Putamen (tissue), 1 donor: ENCODE data around the gene TSPAN4.

Experiments
- DNase-seq: peaks from one replicate; pipeline ENCODE4 v3.0.0-alpha.2; 2016; ENCODE audit warnings: low spot score

TSPAN4 gene

GRCh38 chr11:804599-804964, 38.1 kb upstream of the TSPAN4 start:
- no peak for DNase-seq

DNA sequence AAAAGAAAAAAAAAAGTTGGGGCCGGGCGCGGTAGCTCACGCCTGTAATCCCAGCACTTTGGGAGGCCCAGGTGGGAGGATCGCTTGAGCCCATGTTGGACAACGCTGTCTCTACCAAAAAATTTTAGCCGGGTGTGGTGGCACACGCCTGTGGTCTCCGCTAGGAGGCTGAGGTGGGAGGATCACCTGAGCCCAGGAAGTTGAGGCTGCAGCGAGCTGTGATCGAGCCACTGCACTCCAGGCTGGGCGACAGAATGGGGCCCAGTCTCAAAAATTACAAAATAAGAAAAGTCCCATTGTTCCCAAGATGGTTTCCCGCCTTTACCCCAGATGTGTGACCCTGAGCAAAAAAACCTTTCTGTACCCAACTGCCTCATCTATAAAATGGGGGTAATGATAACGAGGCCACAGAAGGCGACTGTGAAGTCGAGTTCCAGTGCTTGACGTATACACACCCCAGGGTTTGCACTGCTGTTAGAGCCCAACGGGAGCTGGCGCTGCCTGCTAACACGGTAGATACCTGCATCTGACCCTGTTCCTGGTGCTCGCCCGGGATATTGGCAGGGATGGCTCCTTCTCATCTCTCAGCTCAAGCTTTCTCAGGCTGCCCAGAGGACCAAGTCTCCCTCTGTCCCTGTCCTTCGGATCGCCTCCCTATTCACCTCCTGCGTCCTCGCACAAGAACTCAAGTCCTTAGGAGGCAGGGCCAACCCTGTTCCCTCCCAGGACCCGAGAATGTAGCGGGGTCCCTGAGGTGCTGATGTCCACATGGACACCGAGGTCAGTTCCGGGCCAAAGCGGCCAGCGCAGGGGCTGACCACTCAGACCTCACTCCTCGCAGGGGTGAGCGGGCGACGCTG, 34.0 kb upstream of the TSPAN4 start:
- no peak for DNase-seq

DNA sequence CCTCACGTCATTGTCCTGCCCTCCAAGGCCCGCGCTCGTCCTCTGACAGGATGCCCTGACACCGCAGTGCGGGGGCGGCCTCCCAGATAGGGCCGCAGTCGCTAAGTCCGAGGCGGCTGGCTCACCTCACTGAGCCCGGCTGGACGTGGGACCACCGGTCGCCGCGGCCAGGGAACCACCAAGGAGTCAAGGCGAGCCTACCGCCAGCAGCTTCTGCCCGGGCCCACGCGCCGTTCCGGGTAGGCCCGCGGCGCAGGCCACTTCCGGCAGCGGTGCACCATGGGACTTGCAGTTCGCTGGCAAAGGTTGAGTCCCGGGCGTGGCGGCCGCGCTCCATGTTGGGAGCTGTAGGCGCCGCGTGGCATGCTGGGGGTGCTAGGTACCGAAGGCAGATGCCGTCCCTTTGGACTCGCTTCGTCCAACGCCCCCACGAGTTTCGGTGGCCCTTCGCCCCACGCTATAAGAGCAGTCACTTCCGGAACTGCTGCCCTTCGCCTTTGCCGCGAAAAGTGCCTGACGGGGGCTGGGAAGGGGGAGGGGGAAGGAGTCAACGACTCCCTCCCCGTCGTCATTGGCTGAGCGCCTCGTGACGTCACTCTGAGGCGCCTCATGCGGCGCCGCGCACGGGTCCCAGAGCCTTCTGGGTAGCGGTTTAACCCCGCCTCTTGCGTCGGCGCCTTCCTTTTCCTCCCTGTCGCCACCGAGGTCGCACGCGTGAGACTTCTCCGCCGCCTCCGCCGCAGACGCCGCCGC, 33.2 kb upstream of the TSPAN4 start, which contains the start of gene RPLP2:
TSS of gene RPLP2 (plus strand) at position 681 of the 753 bp plus-strand sequence. CDS start 268 bp downstream, outside the sequence.
- peak; percentile 96 for DNase-seq

GRCh38 chr11:810040-810567, 32.5 kb upstream of the TSPAN4 start:
- no peak for DNase-seq

DNA sequence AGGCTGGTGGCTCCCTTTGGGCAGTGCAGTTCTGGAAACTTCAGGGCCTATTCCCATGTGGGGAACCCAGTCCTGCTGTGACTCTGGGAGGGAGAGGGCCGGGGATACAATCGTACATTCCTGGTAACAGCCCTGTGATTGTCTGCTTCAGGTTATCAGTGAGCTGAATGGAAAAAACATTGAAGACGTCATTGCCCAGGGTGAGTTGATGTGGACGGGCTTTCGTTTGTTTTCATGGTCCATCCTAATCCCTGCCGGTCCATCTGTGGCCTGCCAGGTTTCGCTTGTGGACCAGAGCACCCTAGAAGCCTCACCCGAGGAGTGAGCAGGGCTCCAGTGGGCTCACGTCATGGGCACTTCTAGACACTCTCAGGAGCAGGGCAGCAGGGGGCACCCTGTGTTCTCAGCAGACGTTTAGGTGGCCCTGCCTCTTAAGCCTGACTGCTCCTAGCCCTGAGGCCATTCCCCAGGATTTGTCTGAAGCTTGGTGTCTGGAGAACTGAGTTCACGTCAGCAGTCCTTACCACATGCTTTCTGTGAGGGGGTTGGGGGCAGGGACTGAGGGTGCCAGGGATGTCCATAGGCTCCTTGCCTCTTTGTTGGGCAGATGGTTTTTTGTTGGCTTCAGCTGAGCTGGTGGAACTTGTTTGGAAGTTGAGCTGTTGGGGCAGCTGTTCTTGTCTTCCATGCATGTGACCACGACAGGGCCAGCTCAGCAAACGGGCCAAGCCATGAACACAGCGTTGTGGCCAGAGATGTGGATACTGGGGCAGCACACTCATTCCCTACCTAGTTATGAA, 31.0 kb upstream of the TSPAN4 start:
- DNase-seq: no peak

- no peak for DNase-seq
These were observed 30.3 kb upstream of the TSPAN4 start for GRCh38 chr11:812390-812789.

GRCh38 chr11:813072-813455, 29.6 kb upstream of the TSPAN4 start:
- no peak for DNase-seq

GRCh38 chr11:813456-814096, 29.1 kb upstream of the TSPAN4 start:
- DNase-seq: no peak

GRCh38 chr11:815675-816432, 26.8 kb upstream of the TSPAN4 start:
- DNase-seq: no peak

DNA sequence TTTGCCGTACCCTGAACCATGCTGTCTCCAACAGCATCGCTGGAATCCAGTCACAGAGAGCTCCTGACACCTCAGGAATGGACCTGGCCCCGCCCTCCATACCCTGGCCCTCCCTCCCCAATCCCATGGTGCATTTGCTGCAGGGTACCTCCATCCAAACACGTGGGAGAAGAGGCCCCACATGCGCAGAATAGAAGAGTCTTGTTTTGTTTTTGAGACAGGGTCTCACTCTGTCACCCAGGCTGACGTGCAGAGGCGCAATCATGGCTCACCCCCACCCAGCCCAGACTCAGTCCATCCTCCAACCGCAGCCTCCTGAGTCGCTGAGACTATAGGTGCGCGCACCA, 26.2 kb upstream of the TSPAN4 start:
- no peak for DNase-seq

GRCh38 chr11:818396-819128, 24.1 kb upstream of the TSPAN4 start, which contains the start of gene PNPLA2:
TSS of gene PNPLA2 (plus strand) at chr11:818914. CDS start at chr11:819719, 805 bp downstream.
- DNase-seq: no peak

GRCh38 chr11:819129-819931, 23.3 kb upstream of the TSPAN4 start:
- peak; percentile 90 for DNase-seq

DNA sequence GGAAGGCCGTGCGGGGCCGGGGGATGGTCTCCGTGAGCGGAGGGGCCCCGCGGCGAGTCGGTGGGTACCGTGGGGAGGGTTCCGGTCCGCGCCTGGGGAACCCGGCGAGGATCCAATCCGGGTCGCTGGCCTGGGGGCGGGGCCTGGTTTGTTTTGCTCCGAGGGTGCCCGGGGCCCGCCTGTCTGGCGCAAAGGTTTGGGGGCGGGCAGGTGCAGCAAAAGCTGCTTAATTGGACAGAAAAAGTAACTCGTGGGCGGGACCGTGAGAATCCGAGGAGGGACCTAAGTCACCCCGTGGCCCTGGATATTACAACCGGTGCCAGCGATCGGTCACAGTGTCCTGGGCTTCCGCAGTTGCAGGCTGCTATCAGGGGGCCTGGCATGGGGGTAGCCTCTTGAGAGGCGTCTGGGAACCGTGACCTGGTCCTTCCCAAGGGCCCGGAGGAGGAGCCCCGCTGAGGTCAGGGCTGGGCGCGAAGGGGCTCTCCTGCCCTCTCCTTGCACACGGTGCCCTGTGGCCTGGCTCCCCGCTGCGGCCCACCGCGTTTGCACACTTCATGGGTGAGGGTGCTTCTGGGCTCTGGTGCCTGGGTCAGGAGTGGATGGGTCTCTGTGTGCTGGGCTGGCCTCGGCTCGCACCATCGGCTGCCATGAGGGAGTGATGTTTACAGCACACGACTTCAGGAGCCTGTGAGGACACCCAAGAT, 22.6 kb upstream of the TSPAN4 start:
- peak; percentile 61 for DNase-seq

DNA sequence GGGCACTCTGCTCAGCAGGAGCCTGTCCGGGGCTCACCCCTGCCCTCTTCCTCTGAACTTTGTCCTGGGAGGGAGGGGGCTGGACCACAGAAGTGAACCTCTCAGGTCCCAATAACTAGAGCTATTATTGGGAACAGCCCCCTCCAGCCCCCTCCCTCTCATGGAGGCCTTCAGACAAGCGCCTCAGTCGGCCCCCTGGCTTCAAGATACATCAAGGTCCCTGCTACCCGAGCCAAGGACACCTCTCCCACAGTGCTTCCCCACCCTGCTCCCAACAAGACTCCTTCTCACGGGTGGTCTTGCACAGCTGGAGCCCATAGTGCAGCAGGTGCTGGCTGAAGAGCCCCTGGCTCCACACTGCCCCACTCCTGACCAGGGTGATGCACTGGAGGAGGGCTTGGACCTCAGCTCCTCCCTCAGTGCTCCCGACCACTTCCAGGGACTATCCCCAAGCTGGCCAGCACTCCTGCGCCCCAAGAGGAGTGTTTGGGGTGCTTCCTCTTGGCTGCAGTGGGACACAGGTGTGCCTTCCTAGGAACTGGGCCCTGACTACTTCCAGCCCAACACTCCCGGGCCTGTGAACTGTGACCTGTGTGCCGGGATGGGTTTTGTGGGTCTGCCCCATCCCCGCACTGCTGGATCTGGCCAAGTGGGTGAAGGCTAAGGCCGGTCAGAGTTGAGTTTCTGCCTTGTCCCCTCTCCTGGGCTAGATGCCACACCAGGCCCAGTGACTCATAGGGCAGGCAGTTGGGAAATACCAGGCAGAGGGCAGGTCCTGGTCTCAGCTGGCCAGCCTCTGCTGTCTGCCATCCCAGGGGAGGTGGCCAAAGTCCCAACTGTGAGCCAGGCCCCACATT, 21.8 kb upstream of the TSPAN4 start:
- no peak for DNase-seq

DNA sequence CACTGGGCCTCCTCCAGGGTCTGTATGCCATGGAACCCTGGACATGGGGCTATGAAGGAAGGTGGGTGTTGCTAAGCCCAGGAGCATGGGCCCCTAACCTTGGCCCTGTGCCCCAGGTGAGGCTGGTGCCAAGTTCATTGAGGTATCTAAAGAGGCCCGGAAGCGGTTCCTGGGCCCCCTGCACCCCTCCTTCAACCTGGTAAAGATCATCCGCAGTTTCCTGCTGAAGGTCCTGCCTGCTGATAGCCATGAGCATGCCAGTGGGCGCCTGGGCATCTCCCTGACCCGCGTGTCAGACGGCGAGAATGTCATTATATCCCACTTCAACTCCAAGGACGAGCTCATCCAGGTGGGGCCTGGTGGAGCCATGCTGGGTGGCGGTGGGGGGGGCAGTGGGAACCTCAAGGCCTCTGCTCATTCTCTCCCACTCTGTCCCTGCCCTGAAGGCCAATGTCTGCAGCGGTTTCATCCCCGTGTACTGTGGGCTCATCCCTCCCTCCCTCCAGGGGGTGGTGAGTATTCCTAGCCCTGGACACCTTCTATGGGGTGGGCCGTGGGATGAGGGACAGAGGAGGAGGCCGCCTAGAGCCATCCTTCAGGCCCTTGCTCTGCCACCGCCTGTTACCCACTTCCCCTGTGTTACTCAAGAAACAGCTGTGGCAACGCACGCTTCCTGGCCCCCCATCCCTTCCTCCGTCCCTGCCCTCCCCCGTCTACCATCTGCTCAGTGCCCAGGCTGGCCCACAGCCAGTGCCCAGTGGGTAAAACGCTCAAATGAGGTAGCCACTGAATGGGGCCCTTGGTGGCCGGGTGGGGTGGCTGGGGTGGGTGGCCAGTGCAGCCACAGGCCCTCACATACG, 20.9 kb upstream of the TSPAN4 start:
- DNase-seq: no peak

DNA sequence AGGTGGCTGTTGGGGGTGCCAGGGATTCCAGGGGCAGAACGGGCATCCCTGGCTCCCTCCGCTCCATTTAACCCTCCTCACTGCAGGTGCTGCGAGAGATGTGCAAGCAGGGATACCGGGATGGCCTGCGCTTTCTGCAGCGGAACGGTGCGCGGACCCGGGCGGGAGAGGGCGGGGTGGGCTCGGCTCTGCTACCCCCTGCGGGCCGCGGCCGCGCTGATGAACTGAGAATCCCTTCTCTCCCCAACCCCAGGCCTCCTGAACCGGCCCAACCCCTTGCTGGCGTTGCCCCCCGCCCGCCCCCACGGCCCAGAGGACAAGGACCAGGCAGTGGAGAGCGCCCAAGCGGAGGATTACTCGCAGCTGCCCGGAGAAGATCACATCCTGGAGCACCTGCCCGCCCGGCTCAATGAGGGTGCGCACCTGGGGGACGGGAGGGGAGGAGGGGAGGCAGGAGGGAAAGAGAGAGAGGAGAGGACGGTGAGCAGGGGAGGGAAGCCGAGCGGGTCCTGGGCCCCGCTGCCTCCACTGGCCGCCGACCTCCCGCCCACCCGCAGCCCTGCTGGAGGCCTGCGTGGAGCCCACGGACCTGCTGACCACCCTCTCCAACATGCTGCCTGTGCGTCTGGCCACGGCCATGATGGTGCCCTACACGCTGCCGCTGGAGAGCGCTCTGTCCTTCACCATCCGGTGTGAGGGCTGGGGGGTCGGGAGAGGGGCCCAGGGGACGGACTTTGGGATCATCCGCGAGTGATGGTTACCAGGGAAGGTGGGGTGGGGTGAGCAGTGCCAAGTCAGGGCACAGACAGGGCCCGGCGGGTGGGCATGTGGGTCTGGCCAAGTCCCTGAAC, 19.0 kb upstream of the TSPAN4 start:
- DNase-seq: no peak
